Neutrophil (primary cell): ENCODE measurements around the gene RPS27.
"Not testable (repeated sequence)": the region's sequence is repeated elsewhere in the genome, so short reads cannot be mapped to it uniquely, and the experiment has no call there.

Experiments
- H3K27ac ChIP-seq: fragments of 200-600 bp; sonication (generic); 2 replicates; pipeline ENCODE4 v1.5.1; 2016; ENCODE audit warnings: mild to moderate bottlenecking, moderate library complexity
- H3K27me3 ChIP-seq: fragments of 200-600 bp; sonication (generic); 2 replicates; pipeline ENCODE4 v1.6.0; 2016; ENCODE audit warnings: mild to moderate bottlenecking
- H3K36me3 ChIP-seq: fragments of 200-600 bp; sonication (generic); 2 replicates; pipeline ENCODE4 v1.5.1; 2017
- H3K4me1 ChIP-seq, 2 experiments: fragments of 200-600 bp in 1 of 2; sonication (generic) in 1 of 2; 1 replicate in 1 of 2; 2 replicates in 1 of 2; pipeline versions ENCODE4 v1.5.1 to v1.6.1; 2013 to 2016; ENCODE audit warnings: low read depth in 1 of 2, low read length in 1 of 2, mild to moderate bottlenecking in 1 of 2, moderate library complexity in 1 of 2; ENCODE audit not compliant: control insufficient read depth in 1 of 2, insufficient read depth in 1 of 2
- H3K4me3 ChIP-seq, 2 experiments: fragments of 200-600 bp in 1 of 2; sonication (generic) in 1 of 2; 1 replicate in 1 of 2; 2 replicates in 1 of 2; pipeline ENCODE4 v1.5.1; 2013 to 2016; ENCODE audit warnings: low read depth in 1 of 2, low read length in 1 of 2, mild to moderate bottlenecking in 1 of 2, moderate library complexity in 1 of 2
- H3K9me3 ChIP-seq: fragments of 200-600 bp; sonication (generic); 2 replicates; pipeline ENCODE4 v1.5.1; 2016
- CTCF ChIP-seq: fragments of 200-600 bp; sonication (generic); IDR thresholded peaks from 2 replicates; pipeline ENCODE4 v1.5.1; 2016; ENCODE audit warnings: antibody characterized with exemption

RPS27 gene

GRCh38 chr1:153995640-153996039, 5.1 kb downstream of the RPS27 start:
- no peak for TF ChIP-seq CTCF
- H3K9me3 ChIP-seq: no peaks in the 10 kb centered on the region
- H3K4me1 ChIP-seq: peaks cover 14% of the 10 kb centered on the region in 2 experiments
- no peak overlapping the region for H3K27ac ChIP-seq
- no peak overlapping the region for H3K4me3 ChIP-seq
- peaks cover 33% of the 10 kb centered on the region for H3K36me3 ChIP-seq
- no peaks in the 10 kb centered on the region for H3K27me3 ChIP-seq

GRCh38 chr1:153996882-153997281, 6.3 kb downstream of the RPS27 start:
- not testable (repeated sequence) for H3K4me3 ChIP-seq, H3K27ac ChIP-seq, H3K4me1 ChIP-seq, H3K9me3 ChIP-seq, H3K27me3 ChIP-seq
- peaks cover 32% of the 10 kb centered on the region for H3K36me3 ChIP-seq

- Histone ChIP-seq H3K9me3 (no peaks in the 10 kb centered on the region), H3K4me3 (no peak overlapping the region), H3K36me3 (peaks cover 3% of the 10 kb centered on the region), H3K27me3 (no peaks in the 10 kb centered on the region), H3K4me1 (no peaks in the 10 kb centered on the region), H3K27ac (no peak overlapping the region)
- no peak for TF ChIP-seq CTCF
Measured at GRCh38 chr1:154000420-154000819, 9.9 kb downstream of the RPS27 start.

GRCh38 chr1:154006136-154006535, 15.6 kb downstream of the RPS27 start:
- no peak for TF ChIP-seq CTCF
- H3K36me3 ChIP-seq: no peaks in the 10 kb centered on the region

GRCh38 chr1:154012129-154012528, 21.6 kb downstream of the RPS27 start:
- Histone ChIP-seq H3K4me3 (no peak overlapping the region), H3K36me3 (no peaks in the 10 kb centered on the region), H3K27me3 (peaks cover 4% of the 10 kb centered on the region), H3K4me1 (no peaks in the 10 kb centered on the region), H3K27ac (no peak overlapping the region), H3K9me3 (no peaks in the 10 kb centered on the region)
- TF ChIP-seq CTCF: no peak

More at GRCh38 chr1:154006136-154006535, 15.6 kb downstream of the RPS27 start:
- Histone ChIP-seq H3K9me3 (no peaks in the 10 kb centered on the region), H3K27ac (no peak overlapping the region), H3K4me3 (no peak overlapping the region), H3K4me1 (no peaks in the 10 kb centered on the region), H3K27me3 (no peaks in the 10 kb centered on the region)

GRCh38 chr1:154012543-154012942, 22.0 kb downstream of the RPS27 start:
- H3K9me3 ChIP-seq, H3K27me3 ChIP-seq, H3K36me3 ChIP-seq, H3K4me3 ChIP-seq, H3K4me1 ChIP-seq, H3K27ac ChIP-seq: not testable (repeated sequence)
